ENCODE data around the gene C15orf39.
"Not testable (repeated sequence)": the region's sequence is repeated elsewhere in the genome, so short reads cannot be mapped to it uniquely, and the experiment has no call there.

C15orf39 gene

GRCh38 chr15:75223688-75224087, 22.0 kb downstream of the C15orf39 start:
- no peak overlapping the region for H3K4me3 ChIP-seq (ENCODE audit: low read length)
- no peak for TF ChIP-seq ZNF274 (IDR thresholded peaks at IDR 0.05; ENCODE audit: low read depth, low read length)

- TF ChIP-seq ZNF274 (IDR thresholded peaks at IDR 0.05; ENCODE audit: low read depth, low read length): no peak
- H3K4me3 ChIP-seq (ENCODE audit: low read length): no peak overlapping the region
Measured at GRCh38 chr15:75224281-75224680, 22.6 kb downstream of the C15orf39 start.

GRCh38 chr15:75225102-75225836, 23.6 kb downstream of the C15orf39 start:
- H3K4me3 ChIP-seq (ENCODE audit: low read length): not testable (repeated sequence)

GRCh38 chr15:75225951-75226732, 24.5 kb downstream of the C15orf39 start:
- no peak overlapping the region for H3K4me3 ChIP-seq (ENCODE audit: low read length)
- TF ChIP-seq ZNF274 (IDR thresholded peaks at IDR 0.05; ENCODE audit: low read depth, low read length): no peak

GRCh38 chr15:75227112-75227511, 25.4 kb downstream of the C15orf39 start:
- not testable (repeated sequence) for H3K4me3 ChIP-seq (ENCODE audit: low read length)

- no peak overlapping the region for H3K4me3 ChIP-seq (ENCODE audit: low read length)
- TF ChIP-seq ZNF274 (IDR thresholded peaks at IDR 0.05; ENCODE audit: low read depth, low read length): no peak
Measured at GRCh38 chr15:75227663-75228280, 26.1 kb downstream of the C15orf39 start.

- TF ChIP-seq ZNF274 (IDR thresholded peaks at IDR 0.05; ENCODE audit: low read depth, low read length): no peak
- H3K4me3 ChIP-seq (ENCODE audit: low read length): no peak overlapping the region
Measured at GRCh38 chr15:75228787-75229186, 27.1 kb downstream of the C15orf39 start.

- no peak for TF ChIP-seq ZNF274 (IDR thresholded peaks at IDR 0.05; ENCODE audit: low read depth, low read length)
Measured at GRCh38 chr15:75229191-75230015, 27.7 kb downstream of the C15orf39 start.

GRCh38 chr15:75230016-75230343, 28.3 kb downstream of the C15orf39 start:
- no peak for TF ChIP-seq ZNF274 (IDR thresholded peaks at IDR 0.05; ENCODE audit: low read depth, low read length)
- H3K4me3 ChIP-seq (ENCODE audit: low read length): no peak overlapping the region

More at GRCh38 chr15:75229191-75230015, 27.7 kb downstream of the C15orf39 start:
- no peak overlapping the region for H3K4me3 ChIP-seq (ENCODE audit: low read length)

- TF ChIP-seq ZNF274 (IDR thresholded peaks at IDR 0.05; ENCODE audit: low read depth, low read length): no peak
- no peak overlapping the region for H3K4me3 ChIP-seq (ENCODE audit: low read length)
Measured at GRCh38 chr15:75230551-75231371, 29.1 kb downstream of the C15orf39 start.

- H3K4me3 ChIP-seq (ENCODE audit: low read length): no peak overlapping the region
- no peak for TF ChIP-seq ZNF274 (IDR thresholded peaks at IDR 0.05; ENCODE audit: low read depth, low read length)
Measured at GRCh38 chr15:75231836-75232235, 30.2 kb downstream of the C15orf39 start.

- no peak for TF ChIP-seq ZNF274 (IDR thresholded peaks at IDR 0.05; ENCODE audit: low read depth, low read length)
- H3K4me3 ChIP-seq (ENCODE audit: low read length): no peak overlapping the region
Measured at GRCh38 chr15:75232252-75232813, 30.7 kb downstream of the C15orf39 start.

- no peak overlapping the region for H3K4me3 ChIP-seq (ENCODE audit: low read length)
- no peak for TF ChIP-seq ZNF274 (IDR thresholded peaks at IDR 0.05; ENCODE audit: low read depth, low read length)
Measured at GRCh38 chr15:75232826-75233503, 31.3 kb downstream of the C15orf39 start.

All from GM08714 (cell line).